PFSK-1 (cell line): ENCODE measurements around the gene MPZL1.

Experiments
- POLR2AphosphoS5 ChIP-seq: IDR thresholded peaks from 2 replicates; pipeline ENCODE4 v1.6.1; 2012; ENCODE audit warnings: low read depth, mild to moderate bottlenecking, control low read depth, low read length, moderate library complexity
- TAF1 ChIP-seq: IDR thresholded peaks from 2 replicates; pipeline ENCODE4 v1.6.1; 2012; ENCODE audit warnings: low read length, control low read depth, borderline replicate concordance; ENCODE audit not compliant: insufficient read depth

DNA sequence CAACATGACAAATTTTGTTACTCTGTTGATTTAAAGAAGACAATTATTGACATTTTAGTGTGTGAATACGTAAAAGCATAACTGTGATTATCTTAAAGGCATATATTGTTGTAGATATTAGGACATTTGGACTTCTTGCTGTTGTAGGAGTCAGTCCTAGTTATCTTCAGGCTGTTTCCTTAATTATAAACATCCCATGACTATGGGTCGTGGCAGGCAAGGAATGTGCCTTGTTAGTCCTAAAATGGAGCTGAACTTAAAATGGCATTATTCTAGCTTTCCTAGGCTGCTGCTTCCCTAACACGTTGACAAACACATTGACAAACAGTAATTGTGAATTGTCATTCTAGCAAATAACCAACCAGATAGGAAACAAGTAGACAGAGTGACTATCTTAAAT is 4.4 kb upstream of the MPZL1 start:
- TF ChIP-seq POLR2AphosphoS5 = no peak
- TF ChIP-seq TAF1 = no peak
